Stimulated activated naive B cell treated with anti-CD40 and anti-IgM and Interleukin-4, amounts not matched to agents 10 μg/mL and 1 μg/mL and 100 μg/mL, for 72 hours (primary cell): ENCODE results near the gene OTUB1.

Source experiments
- ATAC-seq, 2 donors: fragments of 150-1000 bp; cut with Tn5 transposase; replicated peaks; 2 replicates each; pipeline ENCODE4 v1.10.0; 2021; ENCODE audit warnings: moderate library complexity in 1 of 2
- DNase-seq: peaks from one replicate; pipeline ENCODE4 v3.0.0; 2021
- H3K27ac Mint-ChIP-seq: one replicate; pipeline ENCODE4 v1.8.0; 2022; ENCODE audit warnings: mild to moderate bottlenecking, mixed read lengths
- H3K27me3 Mint-ChIP-seq, 2 donors: one replicate each; pipeline ENCODE4 v1.8.0; 2022; ENCODE audit warnings: mixed read lengths in 2 of 2
- H3K36me3 Mint-ChIP-seq, 2 donors: one replicate each; pipeline ENCODE4 v1.8.0; 2022; ENCODE audit warnings: mixed read lengths in 2 of 2, mild to moderate bottlenecking in 1 of 2
- H3K4me1 Mint-ChIP-seq, 2 donors: one replicate each; pipeline ENCODE4 v1.8.0; 2022; ENCODE audit warnings: mixed read lengths in 2 of 2, mild to moderate bottlenecking in 1 of 2
- H3K4me3 Mint-ChIP-seq, 2 donors: one replicate each; pipeline ENCODE4 v1.8.0; 2022; ENCODE audit warnings: mild to moderate bottlenecking in 2 of 2, mixed read lengths in 2 of 2, moderate library complexity in 1 of 2
- H3K9me3 Mint-ChIP-seq, 2 donors: one replicate each; pipeline ENCODE4 v1.8.0; 2022; ENCODE audit warnings: mixed read lengths in 2 of 2, mild to moderate bottlenecking in 1 of 2

OTUB1 gene

GRCh38 chr11:64019106-64020037, 33.1 kb downstream of the OTUB1 start:
- Mint-ChIP-seq H3K4me3 (no peak overlapping the region), H3K9me3 (no peaks in the 10 kb centered on the region), H3K4me1 (no peaks in the 10 kb centered on the region), H3K27me3 (peaks cover 0 to 4% of the 10 kb centered on the region in 2 donors), H3K27ac (no peak overlapping the region), H3K36me3 (no peaks in the 10 kb centered on the region)
- no peak for ATAC-seq
- no peak for DNase-seq

- H3K36me3 Mint-ChIP-seq, result no peaks in the 10 kb centered on the region
- peaks cover 0 to 4% of the 10 kb centered on the region in 2 donors for H3K27me3 Mint-ChIP-seq
- no peak overlapping the region for H3K27ac Mint-ChIP-seq
These were observed 34.9 kb downstream of the OTUB1 start for GRCh38 chr11:64020976-64021756.

GRCh38 chr11:64021757-64022093, 35.5 kb downstream of the OTUB1 start:
- H3K27ac Mint-ChIP-seq, result no peak overlapping the region
- H3K4me3 Mint-ChIP-seq, result no peak overlapping the region
- ATAC-seq (no peak), DNase-seq (no peak)
- no peaks in the 10 kb centered on the region for H3K4me1 Mint-ChIP-seq
- no peaks in the 10 kb centered on the region for H3K9me3 Mint-ChIP-seq
- H3K27me3 Mint-ChIP-seq, result peaks cover 0 to 7% of the 10 kb centered on the region in 2 donors
- no peaks in the 10 kb centered on the region for H3K36me3 Mint-ChIP-seq

More at GRCh38 chr11:64020976-64021756, 34.9 kb downstream of the OTUB1 start:
- DNase-seq (no peak), ATAC-seq (no peak)
- no peaks in the 10 kb centered on the region for H3K9me3 Mint-ChIP-seq
- no peak overlapping the region for H3K4me3 Mint-ChIP-seq
- no peaks in the 10 kb centered on the region for H3K4me1 Mint-ChIP-seq

- H3K27ac Mint-ChIP-seq, result no peak overlapping the region
- H3K36me3 Mint-ChIP-seq, result no peaks in the 10 kb centered on the region
- H3K27me3 Mint-ChIP-seq, result peaks cover 5 to 13% of the 10 kb centered on the region in 2 donors
- ATAC-seq, result no peak
- H3K9me3 Mint-ChIP-seq, result no peaks in the 10 kb centered on the region
- H3K4me3 Mint-ChIP-seq, result no peak overlapping the region
- DNase-seq, result no peak
- no peaks in the 10 kb centered on the region for H3K4me1 Mint-ChIP-seq
These were observed 36.0 kb downstream of the OTUB1 start for GRCh38 chr11:64022125-64022784.

GRCh38 chr11:64023712-64024710, 37.8 kb downstream of the OTUB1 start:
- no peaks in the 10 kb centered on the region for H3K9me3 Mint-ChIP-seq
- ATAC-seq (no peak), DNase-seq (no peak)
- H3K36me3 Mint-ChIP-seq, result no peaks in the 10 kb centered on the region
- peak overlapping the region; percentile 26 for H3K27ac Mint-ChIP-seq
- no peak overlapping the region for H3K4me3 Mint-ChIP-seq
- H3K4me1 Mint-ChIP-seq, result peaks cover 3 to 16% of the 10 kb centered on the region in 2 donors
- H3K27me3 Mint-ChIP-seq, result peaks cover 16 to 19% of the 10 kb centered on the region in 2 donors

- ATAC-seq, result no peak
- no peak for DNase-seq
- no peak overlapping the region for H3K4me3 Mint-ChIP-seq
- H3K27ac Mint-ChIP-seq, result no peak overlapping the region
- no peaks in the 10 kb centered on the region for H3K9me3 Mint-ChIP-seq
- H3K27me3 Mint-ChIP-seq, result peaks cover 27 to 28% of the 10 kb centered on the region in 2 donors
- H3K36me3 Mint-ChIP-seq, result no peaks in the 10 kb centered on the region
- peaks cover 3 to 16% of the 10 kb centered on the region in 2 donors for H3K4me1 Mint-ChIP-seq
These were observed 39.0 kb downstream of the OTUB1 start for GRCh38 chr11:64025205-64025604.

GRCh38 chr11:64026575-64027205, 40.5 kb downstream of the OTUB1 start:
- no peaks in the 10 kb centered on the region for H3K9me3 Mint-ChIP-seq
- H3K27me3 Mint-ChIP-seq, result peaks cover 34 to 36% of the 10 kb centered on the region in 2 donors
- DNase-seq, result no peak
- no peak overlapping the region for H3K27ac Mint-ChIP-seq
- no peaks in the 10 kb centered on the region for H3K36me3 Mint-ChIP-seq
- H3K4me1 Mint-ChIP-seq, result peaks cover 3 to 16% of the 10 kb centered on the region in 2 donors
- ATAC-seq, result no peak
- H3K4me3 Mint-ChIP-seq, result no peak overlapping the region

- Mint-ChIP-seq H3K9me3 (no peaks in the 10 kb centered on the region), H3K27me3 (peaks cover 38 to 42% of the 10 kb centered on the region in 2 donors), H3K36me3 (no peaks in the 10 kb centered on the region), H3K4me1 (peaks cover 3 to 16% of the 10 kb centered on the region in 2 donors), H3K27ac (no peak overlapping the region), H3K4me3 (no peak overlapping the region)
- DNase-seq, result no peak
- peak; percentile 16 to 36 for ATAC-seq
These were observed 41.6 kb downstream of the OTUB1 start for GRCh38 chr11:64027651-64028397.

GRCh38 chr11:64028398-64029115, 42.3 kb downstream of the OTUB1 start:
- peaks cover 40 to 45% of the 10 kb centered on the region in 2 donors for H3K27me3 Mint-ChIP-seq
- no peak overlapping the region for H3K4me3 Mint-ChIP-seq
- no peak for ATAC-seq
- no peaks in the 10 kb centered on the region for H3K9me3 Mint-ChIP-seq
- peaks cover 3 to 16% of the 10 kb centered on the region in 2 donors for H3K4me1 Mint-ChIP-seq
- DNase-seq, result no peak
- no peak overlapping the region for H3K27ac Mint-ChIP-seq
- H3K36me3 Mint-ChIP-seq, result no peaks in the 10 kb centered on the region

GRCh38 chr11:64029773-64030172, 43.5 kb downstream of the OTUB1 start:
- Mint-ChIP-seq H3K36me3 (no peaks in the 10 kb centered on the region), H3K4me1 (peaks cover 9 to 17% of the 10 kb centered on the region in 2 donors), H3K9me3 (no peaks in the 10 kb centered on the region), H3K27me3 (peaks cover 51 to 55% of the 10 kb centered on the region in 2 donors), H3K4me3 (no peak overlapping the region), H3K27ac (no peak overlapping the region)
- ATAC-seq (no peak), DNase-seq (no peak)

- Mint-ChIP-seq H3K4me3 (no peak overlapping the region), H3K9me3 (no peaks in the 10 kb centered on the region), H3K36me3 (peaks cover 3 to 4% of the 10 kb centered on the region in 2 donors), H3K27me3 (peaks cover 57 to 62% of the 10 kb centered on the region in 2 donors), H3K27ac (no peak overlapping the region), H3K4me1 (peaks cover 14 to 23% of the 10 kb centered on the region in 2 donors)
- DNase-seq (no peak), ATAC-seq (no peak)
These were observed 44.8 kb downstream of the OTUB1 start for GRCh38 chr11:64031001-64031400.

- no peak overlapping the region for H3K27ac Mint-ChIP-seq
- H3K4me1 Mint-ChIP-seq, result peaks cover 14 to 27% of the 10 kb centered on the region in 2 donors
- H3K36me3 Mint-ChIP-seq, result peaks cover 3 to 4% of the 10 kb centered on the region in 2 donors
- H3K9me3 Mint-ChIP-seq, result no peaks in the 10 kb centered on the region
- H3K27me3 Mint-ChIP-seq, result peaks cover 53 to 63% of the 10 kb centered on the region in 2 donors
- H3K4me3 Mint-ChIP-seq, result no peak overlapping the region
- no peak for ATAC-seq
- no peak for DNase-seq
These were observed 45.8 kb downstream of the OTUB1 start for GRCh38 chr11:64032050-64032449.
